NCI-H774 (cell line): ENCODE data around the gene ZKSCAN4.
A peak's percentile ranks its signal among the peaks of the same experiment; 100 is the strongest.

Experiments used
- DNase-seq: peaks from one replicate; lab custom pipeline; 2025; lab: John Stamatoyannopoulos, UW

ZKSCAN4 gene

DNA sequence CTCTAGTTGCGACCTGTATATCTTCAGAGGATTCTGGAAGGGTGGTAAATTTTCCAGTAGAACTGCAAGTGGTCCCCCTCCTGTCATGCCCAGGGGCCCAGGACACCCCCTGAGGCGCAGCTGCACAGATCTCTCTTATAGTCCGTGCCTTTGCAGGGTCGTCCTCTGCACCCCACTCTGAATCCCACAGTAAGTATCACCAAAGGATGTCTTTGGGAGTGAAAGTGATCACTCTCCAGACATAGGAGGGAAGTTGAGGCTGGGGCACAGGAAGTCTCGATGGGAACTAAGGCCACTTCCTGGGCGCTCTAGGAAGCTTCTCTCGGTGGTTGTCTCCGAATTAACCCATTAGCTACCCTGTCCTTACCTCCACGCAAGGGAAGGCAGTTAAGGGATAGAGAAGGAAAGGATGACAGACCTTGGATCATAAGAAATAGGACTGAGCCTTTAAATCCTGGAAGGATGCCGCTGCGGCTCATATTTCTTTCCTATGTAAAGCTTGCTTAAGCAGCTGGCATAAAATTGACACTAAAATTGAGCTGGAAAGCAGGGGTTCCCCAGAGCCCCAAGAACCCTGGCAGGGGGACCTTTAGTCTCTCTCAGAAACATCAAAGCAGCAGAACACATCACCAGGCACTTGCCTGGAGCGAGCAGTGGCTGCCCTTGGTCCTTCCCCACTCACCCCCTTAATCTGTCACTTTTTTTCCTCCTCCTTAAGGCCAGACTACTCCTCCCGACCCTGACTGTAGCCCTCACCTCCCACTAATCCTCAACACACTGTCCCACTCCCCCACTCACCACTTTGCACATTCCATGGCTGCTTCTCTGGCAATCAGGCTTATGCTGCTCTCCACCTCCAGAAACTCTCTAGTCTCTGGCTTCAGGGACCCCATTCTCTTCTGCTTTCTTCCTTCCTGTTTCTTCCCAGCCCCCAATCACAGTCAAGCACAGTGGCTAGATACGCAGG lies at the start of gene ZKSCAN4:
TSS of gene ZKSCAN4 (minus strand) at position 261 of the 967 bp plus-strand sequence. CDS start 289 bp downstream, outside the sequence.
- peak; percentile 81 for DNase-seq

DNA sequence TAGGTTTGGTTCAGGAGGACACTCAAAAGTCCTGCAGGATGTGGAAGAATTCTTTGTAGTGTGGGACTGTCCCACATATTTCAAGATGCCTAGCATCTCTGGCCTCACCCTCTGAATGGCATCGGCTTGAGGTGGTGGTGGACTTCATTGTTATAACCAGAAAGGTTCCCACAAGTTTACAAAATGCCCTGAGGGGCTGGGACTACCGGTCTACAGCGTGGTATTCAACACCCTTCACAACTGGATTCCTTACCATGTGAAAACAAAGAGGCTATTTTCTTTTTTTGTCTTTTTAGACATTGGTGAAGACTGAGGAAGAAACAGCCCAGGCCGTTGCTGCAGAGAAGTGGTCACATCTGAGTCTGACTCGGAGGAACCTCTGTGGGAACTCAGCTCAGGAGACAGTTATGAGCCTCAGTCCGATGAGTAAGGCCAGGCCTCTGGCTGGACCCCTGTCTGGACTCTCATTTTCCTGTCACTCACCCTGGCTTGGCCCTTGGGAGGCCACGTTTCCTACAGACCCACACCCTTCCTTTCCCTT lies 44.5 kb upstream of the ZKSCAN4 start:
- DNase-seq = no peak

DNA sequence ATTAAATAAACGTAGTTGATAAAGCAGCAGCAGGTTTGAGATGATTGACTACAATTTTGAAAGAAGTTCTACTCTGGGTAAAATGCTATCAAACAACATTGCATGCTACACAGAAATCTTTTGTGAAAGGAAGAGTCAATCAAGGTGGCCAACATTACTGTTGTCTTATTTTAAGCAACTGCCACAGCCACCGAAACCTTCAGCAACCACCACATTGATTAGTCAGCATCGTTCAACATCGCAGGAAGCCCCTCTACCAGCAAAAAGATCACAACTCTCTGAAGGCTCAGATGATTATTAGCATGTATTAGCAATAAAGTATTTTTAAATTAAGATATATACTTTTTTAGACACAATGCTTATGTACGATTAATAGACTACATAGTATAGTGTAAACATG lies 43.3 kb upstream of the ZKSCAN4 start:
- DNase-seq = no peak

DNA sequence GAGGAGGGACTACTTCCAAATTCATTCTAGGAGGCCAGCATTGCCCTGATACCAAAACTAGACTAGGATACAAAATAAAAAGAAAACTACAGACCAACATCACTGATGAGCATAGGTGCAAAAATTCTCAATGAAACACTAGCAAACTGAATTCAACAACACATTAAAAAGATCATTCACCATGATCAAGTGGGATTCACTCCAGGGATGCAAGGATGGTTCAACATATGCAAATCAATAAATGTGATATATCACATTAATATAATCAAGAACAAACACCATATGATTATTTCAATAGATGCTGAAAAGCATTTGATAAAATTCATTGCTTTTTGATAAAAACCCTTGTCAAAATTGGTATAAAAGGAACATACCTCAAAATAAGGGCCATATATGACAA lies 39.5 kb upstream of the ZKSCAN4 start:
- no peak for DNase-seq

DNA sequence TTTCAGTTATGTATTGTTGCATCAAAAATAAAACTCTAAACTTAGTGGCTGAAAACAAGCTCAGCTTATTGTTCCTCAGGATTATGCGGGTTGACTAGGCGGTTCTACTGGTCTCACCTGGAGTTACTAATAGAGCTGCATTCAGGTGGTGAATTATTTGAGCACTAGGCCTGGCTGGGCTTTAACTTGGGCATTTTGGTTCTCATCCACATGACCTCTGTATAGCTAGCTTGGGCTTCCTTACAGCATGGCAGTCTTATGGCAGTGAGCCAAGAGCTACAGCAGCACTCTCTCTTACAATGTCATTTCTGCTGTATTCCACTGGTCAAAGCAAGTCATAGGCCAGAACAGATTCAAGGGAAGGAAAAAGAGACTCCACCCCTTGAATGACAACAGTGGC lies 30.9 kb upstream of the ZKSCAN4 start:
- DNase-seq = no peak

DNA sequence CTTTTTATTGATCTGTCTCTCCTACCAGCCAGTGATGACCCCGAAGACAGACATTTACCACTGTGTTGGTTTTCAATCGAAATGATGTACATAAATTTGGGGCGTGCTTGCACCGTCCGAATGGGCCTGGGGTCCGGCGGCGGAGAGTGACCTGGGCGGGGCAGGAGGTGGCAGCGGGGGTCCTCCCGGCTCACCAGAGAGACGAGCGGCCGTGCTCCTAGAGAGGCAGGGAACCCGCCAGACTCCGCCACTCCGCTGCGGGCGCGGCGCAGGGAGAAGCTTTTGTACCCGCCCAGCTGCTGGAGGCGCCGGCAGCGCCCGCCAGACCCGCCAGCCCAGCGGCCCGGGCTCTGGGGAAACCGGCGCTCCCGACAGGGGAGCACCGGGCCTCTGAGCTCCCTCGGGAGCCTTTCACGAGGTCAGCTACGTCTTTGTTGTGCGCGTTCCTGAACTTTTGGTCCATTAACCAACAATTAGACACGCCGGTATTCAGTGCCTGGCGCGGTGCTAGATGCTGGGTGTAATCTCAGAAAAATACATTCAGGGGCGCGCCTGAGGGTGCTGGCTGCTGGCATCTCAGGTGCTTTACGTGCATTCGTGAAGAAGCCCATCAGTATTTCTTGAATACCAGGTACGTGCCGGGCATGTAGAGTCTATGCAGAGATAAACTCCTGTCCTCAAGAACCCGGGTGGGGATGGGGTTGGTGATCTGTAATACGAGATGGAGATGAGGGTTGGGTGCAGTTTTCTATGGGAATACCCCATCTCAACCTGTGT lies 29.4 kb upstream of the ZKSCAN4 start, which contains the start of gene PGBD1:
TSS of gene PGBD1 (plus strand) at position 285 of the 777 bp plus-strand sequence. CDS start 2,242 bp downstream, outside the sequence.
- peak; percentile 84 for DNase-seq

DNA sequence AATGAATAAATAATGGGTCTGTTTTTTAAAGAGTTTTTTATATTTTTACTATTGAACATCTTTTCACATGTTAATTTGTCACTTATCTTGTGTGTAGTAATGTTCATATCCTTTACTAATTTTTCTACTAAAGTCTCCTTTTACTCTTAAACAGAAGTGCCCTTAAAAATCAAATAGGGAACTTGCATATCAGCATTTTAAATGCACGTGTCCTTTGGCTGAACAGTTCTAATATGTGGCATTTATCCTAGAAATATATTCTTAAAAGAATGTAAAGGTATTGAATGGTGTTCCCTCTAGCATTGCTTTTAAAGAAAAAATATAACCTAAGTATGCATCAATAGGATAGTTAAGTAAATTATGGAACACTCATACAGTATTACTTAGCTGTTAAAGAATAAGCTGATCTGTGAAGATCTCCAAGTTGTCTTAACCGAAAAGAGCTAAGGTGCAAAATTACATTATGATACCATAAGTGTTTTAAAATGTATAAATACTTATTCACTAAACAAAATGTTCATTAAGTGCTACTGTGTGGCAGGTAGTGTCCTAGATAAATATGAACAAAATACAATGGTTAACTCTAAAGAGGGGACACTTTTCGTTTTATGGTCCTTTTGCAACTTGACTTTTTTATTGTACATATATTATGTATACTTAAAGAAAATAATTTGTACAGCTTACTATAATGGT lies 28.7 kb upstream of the ZKSCAN4 start:
- DNase-seq = no peak

DNA sequence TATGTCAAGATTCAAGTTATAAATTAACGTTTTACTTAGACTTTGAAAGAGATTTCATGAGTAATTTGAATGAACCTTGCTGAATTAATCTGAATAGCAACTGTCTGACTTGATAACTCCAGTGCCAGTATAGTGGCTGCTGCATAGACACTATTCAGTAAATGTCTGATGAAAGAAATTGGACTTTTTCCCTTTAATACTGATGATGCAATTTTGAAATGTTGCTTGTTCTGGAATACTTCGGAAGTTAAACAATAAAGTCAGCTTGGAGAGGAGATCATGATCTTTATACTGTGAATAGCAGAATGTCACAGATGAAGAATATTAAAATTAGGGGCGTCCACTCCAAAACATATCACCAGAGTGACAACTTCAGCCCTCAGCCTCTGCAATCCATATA lies 25.7 kb upstream of the ZKSCAN4 start:
- no peak for DNase-seq

DNA sequence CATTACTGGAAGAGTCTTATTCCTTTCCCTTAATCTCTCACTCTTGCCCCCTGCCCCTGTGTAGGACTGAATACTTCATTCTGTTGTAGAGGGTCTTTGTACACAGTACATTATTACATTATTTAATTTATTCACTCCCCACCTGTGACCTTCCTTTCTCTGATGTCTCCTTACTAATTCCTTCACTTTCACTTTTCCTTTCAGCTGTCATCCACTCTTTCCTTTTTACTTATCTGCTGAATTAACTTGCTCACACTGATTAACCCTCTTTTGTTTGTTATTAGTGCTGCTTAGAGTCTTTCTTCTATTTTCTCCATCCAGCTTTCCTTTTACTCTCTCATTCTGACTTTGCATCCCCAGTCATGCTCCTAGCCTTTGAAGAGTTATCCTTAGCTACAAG lies 22.8 kb upstream of the ZKSCAN4 start:
- DNase-seq = no peak

DNA sequence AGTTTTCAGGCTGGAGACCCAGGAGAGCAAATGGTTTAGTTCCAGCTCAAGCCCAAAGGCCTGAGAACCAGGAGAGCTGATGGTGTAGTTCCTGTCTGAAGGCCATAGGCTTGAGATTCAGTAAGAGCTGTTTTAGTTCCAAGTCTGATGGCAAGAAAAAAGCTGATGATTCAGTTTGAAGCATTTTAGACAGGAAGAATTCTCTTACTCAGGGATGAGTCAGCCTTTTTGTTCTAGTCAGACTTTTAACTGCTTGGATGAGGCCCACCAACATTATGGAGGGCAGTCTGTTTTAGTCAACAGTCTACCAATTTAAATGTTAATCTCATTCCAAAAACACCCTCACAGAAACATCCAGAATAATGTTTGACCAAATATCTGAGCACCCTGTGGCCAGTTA lies 17.4 kb upstream of the ZKSCAN4 start:
- no peak for DNase-seq

DNA sequence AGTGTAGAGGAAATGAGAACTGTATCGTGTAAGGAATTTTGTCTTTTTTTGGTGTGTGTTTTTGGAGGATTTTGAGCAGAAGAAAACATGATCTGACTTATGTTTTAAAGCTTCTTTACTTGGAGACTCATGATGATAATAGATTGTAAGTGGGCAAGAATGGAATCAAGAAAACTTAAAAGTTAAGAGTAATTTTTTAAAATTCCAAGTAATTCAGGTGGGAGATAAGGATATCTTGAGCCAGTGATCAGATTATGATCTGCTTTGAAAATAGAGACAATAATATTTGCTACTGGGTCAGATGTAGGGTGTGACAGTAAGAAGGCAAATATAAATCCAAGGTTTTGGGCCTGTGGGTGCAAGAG lies 15.6 kb upstream of the ZKSCAN4 start:
- DNase-seq = no peak

DNA sequence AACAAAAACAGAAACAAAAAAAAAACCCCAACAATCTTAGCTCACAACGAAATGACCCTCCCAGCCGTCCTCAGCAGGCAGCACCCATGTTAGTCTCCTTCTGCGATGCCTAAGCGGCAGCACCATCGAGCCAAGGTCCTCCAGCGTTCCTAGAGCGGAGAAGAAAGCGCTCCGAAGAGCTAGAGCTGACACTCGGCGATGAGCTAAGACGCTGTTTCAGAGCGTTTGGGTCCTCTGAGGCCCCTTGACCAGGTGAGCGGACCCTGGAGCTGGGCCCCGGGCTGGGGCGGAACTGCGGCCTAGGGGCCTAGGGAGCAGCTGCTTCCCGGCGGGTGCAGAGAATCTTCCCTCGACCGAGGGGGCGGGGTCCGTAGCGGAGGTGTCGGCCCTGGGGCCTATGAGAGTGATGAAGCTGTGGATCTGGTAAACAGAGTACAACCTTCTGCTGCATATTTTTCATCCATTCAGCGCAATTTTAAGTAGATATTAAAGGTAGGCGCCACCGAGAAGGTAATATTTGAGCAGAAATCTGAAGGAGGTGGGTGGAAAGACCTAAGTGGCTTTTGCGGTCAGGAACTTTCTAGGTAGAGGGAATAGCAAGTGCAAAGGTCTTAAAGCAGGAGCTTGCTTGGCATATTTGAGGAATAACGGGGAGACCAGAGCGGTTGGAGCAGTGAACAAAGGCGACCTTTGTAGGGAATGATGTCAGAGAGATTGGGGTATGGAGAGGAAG lies 15.1 kb upstream of the ZKSCAN4 start, which contains the start of gene ZSCAN26:
TSS of gene ZSCAN26 (plus strand) at position 182 of the 733 bp plus-strand sequence. CDS start 4,777 bp downstream, outside the sequence.
- peak; percentile 72 for DNase-seq

DNA sequence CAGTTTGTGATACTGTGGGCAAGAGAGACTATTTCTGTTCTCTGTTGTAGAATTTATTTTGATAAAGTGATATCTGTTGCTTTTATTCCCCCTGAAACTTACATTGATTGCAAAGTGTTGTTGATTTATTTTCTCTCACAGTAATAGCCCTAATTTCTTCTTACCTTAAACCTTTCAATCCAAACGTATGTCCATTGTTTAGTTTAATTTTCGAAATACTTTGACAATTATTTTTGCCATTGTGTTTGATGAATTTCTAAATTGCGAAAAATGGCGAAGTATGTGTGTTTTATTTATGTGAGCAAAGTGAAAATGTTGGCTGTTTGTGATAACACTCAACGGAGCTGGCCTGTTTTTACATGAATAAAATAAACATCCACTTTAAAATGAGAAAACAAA lies 14.5 kb upstream of the ZKSCAN4 start:
- DNase-seq = no peak

DNA sequence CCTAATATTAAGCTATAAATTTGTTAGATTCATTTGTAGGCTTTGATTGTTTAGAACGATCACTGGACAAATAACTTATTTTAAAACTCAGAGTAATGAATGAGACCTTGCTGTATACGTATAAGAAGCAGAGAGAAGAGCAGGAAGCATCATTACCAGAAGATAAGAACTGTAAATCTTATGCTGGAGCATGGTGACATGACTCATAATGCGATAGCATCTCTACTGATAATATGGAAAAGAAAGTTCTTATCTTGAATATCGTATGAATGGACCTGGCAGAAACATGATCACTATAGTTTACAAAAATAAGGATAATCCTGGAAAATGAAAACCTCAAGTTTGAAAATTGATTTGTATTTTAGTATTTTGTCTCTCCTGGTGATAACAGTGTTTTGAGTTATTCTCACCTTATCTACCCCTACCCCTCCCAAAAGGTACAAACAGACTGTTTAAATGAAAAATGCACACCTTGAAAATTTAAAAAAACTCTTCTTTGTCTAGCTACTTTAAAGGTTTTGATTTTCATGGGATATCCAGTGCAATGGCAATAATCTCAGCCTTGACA lies 12.8 kb upstream of the ZKSCAN4 start:
- DNase-seq = no peak

DNA sequence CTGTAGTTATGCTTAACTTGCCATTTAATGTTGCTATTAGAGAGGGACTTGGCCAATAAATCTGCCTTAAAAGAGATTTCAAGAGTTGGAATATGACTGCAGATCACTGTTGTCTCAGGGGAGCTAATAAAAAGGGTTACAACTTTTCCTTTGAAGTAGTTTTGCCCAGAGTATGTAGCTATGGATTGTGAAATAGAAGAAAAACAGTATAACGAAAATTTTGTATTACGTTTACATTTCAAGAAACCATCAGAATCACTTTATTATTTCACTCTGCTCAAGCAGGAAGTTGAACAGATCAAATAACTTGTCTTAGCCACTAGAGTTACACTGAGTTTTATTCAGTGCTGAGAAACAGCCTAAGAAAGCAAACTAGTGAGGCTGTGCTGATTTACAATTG lies 11.9 kb upstream of the ZKSCAN4 start:
- DNase-seq = no peak

DNA sequence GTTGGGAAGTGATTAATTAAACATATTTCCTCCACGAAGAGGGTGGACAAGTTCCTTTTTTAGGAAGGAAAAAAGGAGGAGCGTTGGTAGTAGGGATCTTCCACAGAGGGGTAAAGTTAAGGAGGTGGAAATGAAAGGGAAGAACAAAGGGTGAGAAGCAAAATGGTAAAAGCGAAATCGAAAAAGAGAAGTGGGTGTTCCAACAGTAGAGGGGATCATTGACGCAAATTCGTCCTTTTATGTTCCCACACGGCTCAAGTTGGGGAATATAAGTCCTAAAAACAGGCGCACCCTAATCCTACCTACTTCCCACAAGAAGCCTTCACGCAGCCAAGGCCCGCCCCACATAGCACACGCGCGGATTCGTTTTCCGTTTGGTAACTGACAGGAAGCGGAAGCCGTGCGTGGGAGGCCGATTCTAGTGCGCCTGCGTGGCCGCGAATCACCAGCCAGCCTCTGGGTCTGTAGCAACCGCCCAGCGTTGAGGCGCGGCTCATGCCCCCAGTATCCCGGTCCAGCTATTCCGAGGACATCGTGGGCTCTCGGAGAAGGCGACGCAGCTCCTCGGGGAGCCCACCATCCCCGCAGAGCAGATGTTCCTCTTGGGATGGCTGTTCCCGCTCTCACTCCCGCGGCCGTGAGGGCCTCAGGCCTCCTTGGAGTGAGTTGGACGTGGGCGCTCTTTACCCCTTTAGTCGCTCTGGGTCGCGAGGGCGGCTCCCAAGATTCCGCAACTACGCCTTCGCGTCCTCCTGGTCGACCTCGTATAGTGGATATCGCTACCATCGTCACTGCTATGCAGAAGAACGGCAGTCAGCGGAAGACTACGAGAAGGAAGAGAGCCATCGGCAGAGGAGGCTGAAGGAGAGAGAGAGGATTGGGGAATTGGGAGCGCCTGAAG lies 7.1 kb upstream of the ZKSCAN4 start, which contains the start of gene NKAPL:
TSS of gene NKAPL (plus strand) at position 421 of the 901 bp plus-strand sequence. CDS start at position 496, 75 bp downstream.
- DNase-seq = no peak

DNA sequence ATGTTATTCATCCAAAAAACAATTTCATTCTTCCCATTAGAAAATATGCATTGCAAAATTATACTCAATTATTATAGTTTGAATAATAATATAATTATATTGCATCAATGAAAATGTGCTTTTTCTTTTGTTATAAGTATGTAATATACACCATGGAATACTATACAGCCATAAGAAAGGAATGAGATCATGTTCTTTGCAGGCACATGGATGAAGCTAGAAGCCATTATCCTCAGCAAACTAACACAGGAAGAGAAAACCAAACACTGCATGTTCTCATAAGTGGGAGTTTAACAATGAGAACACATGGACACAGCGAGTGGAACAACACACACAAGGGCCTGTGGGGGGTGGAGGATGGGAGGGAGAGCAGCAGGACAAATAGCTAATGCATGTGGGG lies 5.0 kb upstream of the ZKSCAN4 start:
- DNase-seq = no peak

DNA sequence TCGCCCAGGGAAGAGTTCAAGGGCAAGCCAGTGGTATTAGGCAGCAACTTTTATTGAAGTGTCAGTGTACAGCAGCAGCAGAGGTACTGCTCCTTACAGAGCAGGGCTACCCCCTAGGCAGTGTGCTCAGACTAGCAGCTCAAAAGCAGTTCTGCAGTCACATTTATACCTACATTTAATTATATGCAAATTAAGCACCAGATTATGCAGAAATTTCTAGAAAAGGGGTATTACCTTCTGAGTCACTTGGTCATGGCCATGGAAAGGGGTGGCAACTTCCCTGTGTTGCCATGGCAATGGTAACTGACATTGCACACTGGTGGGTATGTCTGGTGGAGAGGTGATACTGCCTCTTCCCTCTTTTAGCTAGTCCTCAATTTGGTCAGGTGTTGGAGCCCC lies 2.1 kb upstream of the ZKSCAN4 start:
- no peak for DNase-seq

DNA sequence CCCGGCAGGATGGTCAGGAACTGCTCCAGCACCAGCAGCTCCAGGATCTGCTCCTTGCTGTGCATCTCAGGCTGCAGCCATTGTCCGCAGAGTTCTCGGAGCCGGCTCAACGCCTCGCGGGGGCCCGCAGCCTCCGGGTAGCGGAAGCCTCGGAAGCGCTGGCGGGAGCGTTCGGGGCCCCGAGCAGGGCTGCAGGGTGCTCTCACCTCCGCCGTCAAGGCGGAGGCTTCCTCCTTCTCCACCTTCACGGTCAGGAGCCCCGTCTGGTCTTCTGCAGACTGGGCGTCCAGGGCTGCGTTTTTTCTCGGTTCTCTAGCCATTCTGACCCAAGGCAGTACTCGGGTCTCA lies 434 bp downstream of the ZKSCAN4 start:
- DNase-seq = no peak

DNA sequence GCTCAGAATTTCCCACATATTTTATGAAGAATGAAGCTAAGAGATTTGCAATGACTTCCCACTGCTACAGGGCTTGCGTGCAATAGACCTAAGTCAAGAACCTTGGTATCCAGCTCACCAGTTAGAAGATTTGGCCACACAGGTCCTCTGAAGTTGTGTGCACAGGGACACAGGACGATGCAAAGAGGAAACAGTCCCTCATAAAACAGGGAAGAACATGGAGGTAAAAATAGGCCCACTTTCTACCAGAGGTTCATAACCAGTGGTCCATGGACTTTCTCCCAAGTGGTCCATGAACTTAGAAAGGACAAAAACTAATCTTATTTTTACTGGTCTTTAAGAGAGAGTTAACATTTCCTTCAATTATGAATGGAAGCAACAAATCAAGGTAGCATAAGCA lies 1.3 kb downstream of the ZKSCAN4 start:
- no peak for DNase-seq
